H1 (cell line): Measurements from ENCODE around the gene EPHB1. TPM values are rescaled to one million over a fixed set of nuclear protein-coding genes. Genes with fewer than 3 reads are reported as not detected.

ENCODE experiments used
- CTCF ChIA-PET: fragments of 300-600 bp; sonication (Branson Sonifier 250); formaldehyde crosslinking; loops from one replicate; lab custom pipeline; 2021; ENCODE audit not compliant: partially characterized antibody; lab: Charles Lee
- POLR2A ChIA-PET: fragments of 300-600 bp; sonication (Branson Sonifier 250); formaldehyde crosslinking; loops from one replicate; lab custom pipeline; 2021; ENCODE audit warnings: inconsistent platforms; ENCODE audit not compliant: partially characterized antibody; lab: Charles Lee
- DNase-seq, 2 experiments: peaks; one replicate each; pipeline versions ENCODE4 v3.0.0 to v3.0.0-alpha.2; 2010 to 2022; ENCODE audit warnings: low spot score in 2 of 2, low read depth in 1 of 2, mixed read lengths in 1 of 2
- FAIRE-seq: peaks from 2 replicates; lab custom pipeline; 2011; peaks lifted over from hg19 to GRCh38; lab: Jason Lieb, UNC
- H2AFZ ChIP-seq: 2 replicates; pipeline ENCODE4 v1.8.1; 2012; ENCODE audit warnings: low read length, inconsistent platforms
- H2AK5ac ChIP-seq: 2 replicates; pipeline ENCODE4 v1.6.1; 2013; ENCODE audit warnings: low read depth, low read length
- H2BK120ac ChIP-seq: replicated peaks from 2 replicates; pipeline ENCODE3; 2013; ENCODE audit warnings: low read depth, low read length, inconsistent platforms
- H2BK12ac ChIP-seq: 2 replicates; pipeline ENCODE4 v1.6.1; 2013; ENCODE audit warnings: low read depth, low read length
- H2BK15ac ChIP-seq: 2 replicates; pipeline ENCODE4 v1.6.1; 2013; ENCODE audit warnings: low read length
- H2BK20ac ChIP-seq: 2 replicates; pipeline ENCODE4 v1.6.1; 2013; ENCODE audit warnings: low read length
- H2BK5ac ChIP-seq: 2 replicates; pipeline ENCODE4 v1.6.1; 2013; ENCODE audit warnings: low read depth, low read length
- H3K14ac ChIP-seq: 2 replicates; pipeline ENCODE4 v1.6.1; 2013; ENCODE audit warnings: inconsistent platforms; ENCODE audit not compliant: insufficient read length
- H3K18ac ChIP-seq: 2 replicates; pipeline ENCODE4 v1.6.1; 2013; ENCODE audit warnings: low read length; ENCODE audit errors: extremely low read depth
- H3K23ac ChIP-seq: 2 replicates; pipeline ENCODE4 v1.6.1; 2013; ENCODE audit warnings: inconsistent platforms; ENCODE audit not compliant: insufficient read length
- H3K23me2 ChIP-seq: 2 replicates; pipeline ENCODE4 v1.6.1; 2013; ENCODE audit warnings: low read depth, low read length
- H3K27ac ChIP-seq: 2 replicates; pipeline ENCODE4 v1.6.1; 2011; ENCODE audit warnings: low read depth, low read length, inconsistent platforms
- H3K27me3 ChIP-seq, 4 experiments: replicated peaks in 1 of 4; 1 replicate in 1 of 4; 2 replicates in 3 of 4; pipeline versions ENCODE4 v1.6.1 to v1.8.1; 2011 to 2013; ENCODE audit warnings: low read length in 3 of 4, mild to moderate bottlenecking in 3 of 4, inconsistent platforms in 2 of 4, mixed read lengths in 2 of 4, moderate library complexity in 1 of 4; ENCODE audit not compliant: control insufficient read depth in 3 of 4, insufficient read depth in 3 of 4; ENCODE audit errors: extremely low read depth in 1 of 4
- H3K36me3 ChIP-seq, 4 experiments: 2 replicates each; pipeline versions ENCODE4 v1.6.1 to v1.8.1; 2011 to 2013; ENCODE audit warnings: mild to moderate bottlenecking in 4 of 4, low read length in 3 of 4, moderate library complexity in 2 of 4, control low read depth in 1 of 4, inconsistent platforms in 1 of 4; ENCODE audit not compliant: insufficient read depth in 4 of 4, control insufficient read depth in 2 of 4
- H3K4ac ChIP-seq: replicated peaks from 2 replicates; pipeline ENCODE3; 2013; ENCODE audit warnings: low read length, low read depth, mixed read lengths, inconsistent platforms; ENCODE audit not compliant: insufficient read length
- H3K4me1 ChIP-seq, 4 experiments: replicated peaks in 1 of 4; 1 replicate in 1 of 4; 2 replicates in 3 of 4; pipeline versions ENCODE4 v1.6.1 to v1.8.1; 2011 to 2013; ENCODE audit warnings: low read length in 3 of 4, inconsistent platforms in 2 of 4, mixed read lengths in 1 of 4; ENCODE audit not compliant: insufficient read depth in 4 of 4, control insufficient read depth in 3 of 4
- H3K4me2 ChIP-seq, 2 experiments: 2 replicates each; pipeline versions ENCODE4 v1.6.1 to v1.8.1; 2011 to 2013; ENCODE audit warnings: low read depth in 2 of 2, low read length in 2 of 2, control low read depth in 1 of 2, inconsistent platforms in 1 of 2, mild to moderate bottlenecking in 1 of 2; ENCODE audit not compliant: insufficient read depth in 1 of 2
- H3K4me3 ChIP-seq, 4 experiments: fragments of 200-600, 300-600 bp in 1 of 4; sonication (generic), shearing (Covaris generic), sonication (Bioruptor Twin) in 1 of 4; 2 replicates each; pipeline versions ENCODE4 v1.5.1 to v1.8.1; 2011 to 2016; ENCODE audit warnings: low read length in 4 of 4, low read depth in 3 of 4, control low read depth in 2 of 4, inconsistent platforms in 2 of 4, mild to moderate bottlenecking in 2 of 4, mixed read lengths in 1 of 4, moderate library complexity in 1 of 4; ENCODE audit not compliant: insufficient read depth in 2 of 4; ENCODE audit errors: extremely low read depth in 1 of 4
- H3K56ac ChIP-seq: replicated peaks from 2 replicates; pipeline ENCODE3; 2013; ENCODE audit warnings: low read depth, mild to moderate bottlenecking, mixed read lengths, low read length, inconsistent platforms; ENCODE audit not compliant: insufficient read length
- H3K79me1 ChIP-seq: 2 replicates; pipeline ENCODE4 v1.6.1; 2013; ENCODE audit warnings: low read depth, low read length, control low read depth
- H3K79me2 ChIP-seq, 2 experiments: 2 replicates each; pipeline versions ENCODE4 v1.6.1 to v1.8.1; 2012 to 2013; ENCODE audit warnings: low read length in 2 of 2, mild to moderate bottlenecking in 2 of 2, inconsistent platforms in 1 of 2; ENCODE audit not compliant: insufficient read depth in 2 of 2, control insufficient read depth in 1 of 2
- H3K9ac ChIP-seq, 4 experiments: replicated peaks in 1 of 4; 1 replicate in 1 of 4; 2 replicates in 3 of 4; pipeline versions ENCODE4 v1.6.1 to v1.8.1; 2011 to 2013; ENCODE audit warnings: low read depth in 3 of 4, low read length in 3 of 4, control low read depth in 2 of 4, mild to moderate bottlenecking in 2 of 4, moderate library complexity in 2 of 4, inconsistent platforms in 1 of 4; ENCODE audit errors: extremely low read depth in 1 of 4
- H3K9me3 ChIP-seq, 2 experiments: 2 replicates each; pipeline versions ENCODE4 v1.6.1 to v1.8.1; 2012 to 2013; ENCODE audit warnings: mild to moderate bottlenecking in 2 of 2, moderate library complexity in 2 of 2, control low read depth in 1 of 2, inconsistent platforms in 1 of 2, low read depth in 1 of 2, low read length in 1 of 2, mixed read lengths in 1 of 2; ENCODE audit not compliant: insufficient read depth in 2 of 2
- H4K20me1 ChIP-seq, 2 experiments: replicated peaks in 1 of 2; 2 replicates each; pipeline versions ENCODE3 to v1.8.1; 2011 to 2013; ENCODE audit warnings: inconsistent platforms in 2 of 2, low read length in 2 of 2, mild to moderate bottlenecking in 1 of 2; ENCODE audit not compliant: insufficient read depth in 2 of 2, control insufficient read depth in 1 of 2
- H4K5ac ChIP-seq: 2 replicates; pipeline ENCODE4 v1.6.1; 2013; ENCODE audit warnings: low read length, low read depth, mixed read lengths, inconsistent platforms; ENCODE audit not compliant: insufficient read length
- H4K8ac ChIP-seq: 2 replicates; pipeline ENCODE4 v1.8.0; 2013; ENCODE audit warnings: mild to moderate bottlenecking, moderate library complexity, low read length, inconsistent platforms; ENCODE audit not compliant: insufficient read depth; ENCODE audit errors: extremely low read depth
- H4K91ac ChIP-seq: replicated peaks from 2 replicates; pipeline ENCODE3; 2013; ENCODE audit warnings: low read length, mixed read lengths, inconsistent platforms; ENCODE audit not compliant: insufficient read length
- BCL11A ChIP-seq, 2 experiments: IDR thresholded peaks; one replicate each; pipeline ENCODE4 v1.6.1; 2011; ENCODE audit warnings: low read depth in 2 of 2, low read length in 2 of 2, mild to moderate bottlenecking in 2 of 2
- CHD1 ChIP-seq: IDR thresholded peaks from 2 replicates; pipeline ENCODE4 v1.6.1; 2012; ENCODE audit warnings: low read depth, low read length, improper control_type of control experiment
- EGR1 ChIP-seq: IDR thresholded peaks from 2 replicates; pipeline ENCODE4 v1.6.1; 2011; ENCODE audit warnings: low read depth, low read length, borderline replicate concordance
- EP300 ChIP-seq, 2 experiments: IDR thresholded peaks; 1 replicate in 1 of 2; 2 replicates in 1 of 2; pipeline ENCODE4 v1.6.1; 2011 to 2012; ENCODE audit warnings: low read depth in 2 of 2, low read length in 2 of 2, mild to moderate bottlenecking in 2 of 2, borderline replicate concordance in 1 of 2, inconsistent platforms in 1 of 2, moderate library complexity in 1 of 2
- SIRT6 ChIP-seq: IDR thresholded peaks from one replicate; pipeline ENCODE4 v1.7.1; 2012; ENCODE audit warnings: low read length, inconsistent platforms
- YY1 ChIP-seq: IDR thresholded peaks from 2 replicates; pipeline ENCODE4 v1.6.1; 2011; ENCODE audit warnings: low read depth, mild to moderate bottlenecking, low read length
- WGBS, 2 experiments: shearing (Covaris generic) in 1 of 2; methylation state at CpG; one replicate each; pipeline versions ENCODE4 v1.1.6 to v1.1.7; 2013 to 2015; ENCODE audit warnings: low lambda C conversion rate in 2 of 2, mixed read lengths in 2 of 2, inconsistent platforms in 1 of 2, low coverage in 1 of 2, missing lambda C conversion rate in 1 of 2; ENCODE audit not compliant: insufficient replicate concordance in 2 of 2, insufficient coverage in 1 of 2, insufficient read length in 1 of 2; ENCODE audit errors: extremely low coverage in 1 of 2, missing lambda C conversion rate in 1 of 2; 5-methylcytosine and 5-hydroxymethylcytosine counted together
- polyA plus RNA-seq, 7 experiments: library from polyadenylated mRNA; depleted of rRNA in 3 of 7; stranded (reverse) in 5 of 7; unstranded in 2 of 7; fragments of >200 nt in 5 of 7; fragments of 200-250 nt in 2 of 7; gene quantifications; 1 replicate in 5 of 7; 2 replicates in 1 of 7; 4 replicates in 1 of 7; pipeline versions ENCODE4 v1.2.1 to v1.2.3, GENCODE V29; 2011 to 2013; ENCODE audit warnings: missing spikeins in 2 of 7, mixed read lengths in 2 of 7
- total RNA-seq: library from RNA; stranded (reverse); fragmentation: NEBNext Ultra II Directional; extraction: Animal tissue kit (Norgen Biotek cat#: 25700); gene quantifications from 2 replicates; pipeline ENCODE4 v1.2.1, GENCODE V29; 2021
- TF ChIP-seq, protein P1 (sequence below): IDR thresholded peaks from 2 replicates; pipeline ENCODE4 v1.6.1; 2012; ENCODE audit warnings: inconsistent platforms

The EPHB1 gene
- total and polyA plus RNA-seq, 2 of the 8 experiments (the other 6 are each of a cell fraction or from before 2014, with no cell fraction given): 3.5 to 5.9 TPM

DNA sequence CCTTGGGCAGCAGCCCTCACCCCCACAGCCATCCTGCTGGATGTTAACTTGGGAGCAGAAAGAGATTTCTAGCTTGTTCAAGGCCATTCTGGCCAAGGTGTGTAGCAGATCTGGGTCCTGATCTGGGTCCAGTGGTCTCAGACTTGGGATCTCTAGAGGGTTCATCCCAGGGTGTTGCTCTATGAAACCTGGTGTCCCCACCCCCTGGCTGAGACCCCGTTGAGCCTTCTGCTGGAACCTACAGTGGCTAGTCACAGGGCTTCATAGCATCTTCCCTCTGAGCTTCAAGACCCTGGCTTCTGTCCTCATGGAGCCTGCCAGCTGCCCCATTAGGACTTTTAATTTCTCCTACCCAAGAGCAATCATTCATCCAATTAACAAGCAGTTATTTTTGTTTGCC is 64.3 kb downstream of the EPHB1 start:
- no peak overlapping the region for H2BK20ac ChIP-seq
- H3K23me2 ChIP-seq: no peaks in the 10 kb centered on the region; the same call in 1 of the 2 replicates
- H3K79me2 ChIP-seq: no peaks in the 10 kb centered on the region
- H3K23ac ChIP-seq: no peak overlapping the region
- no peaks in the 10 kb centered on the region for H3K36me3 ChIP-seq
- no peak overlapping the region for H3K18ac ChIP-seq
- ChIA-PET CTCF (interaction anchor here (0.9 kb wide), 1 partner anchor 21 kb away, joined by 4 read pairs; no protein-coding TSS in a partner anchor), POLR2A (interaction anchor here (0.6 kb wide), 1 partner anchor 126 kb away, joined by 3 read pairs; no protein-coding TSS in a partner anchor)
- H3K4me3 ChIP-seq: no peak overlapping the region
- no peak overlapping the region for H4K91ac ChIP-seq
- DNase-seq (no peak), FAIRE-seq (no peak)
- no peak overlapping the region for H4K8ac ChIP-seq
- no peak overlapping the region for H3K9ac ChIP-seq
- H2AFZ ChIP-seq: no peak overlapping the region
- H2BK12ac ChIP-seq: no peak overlapping the region
- H3K79me1 ChIP-seq: no peaks in the 10 kb centered on the region
- H3K27ac ChIP-seq: no peak overlapping the region
- no peak overlapping the region for H2AK5ac ChIP-seq
- H4K5ac ChIP-seq: no peak overlapping the region
- no peak overlapping the region for H2BK5ac ChIP-seq
- H3K14ac ChIP-seq: no peak overlapping the region
- H3K4me2 ChIP-seq: no peak overlapping the region
- peaks cover 0 to 3% (median under 1%) of the 10 kb centered on the region in 4 experiments; a peak in 3 of 7 replicates for H3K4me1 ChIP-seq
- no peak overlapping the region for H3K4ac ChIP-seq
- no peaks in the 10 kb centered on the region for H4K20me1 ChIP-seq
- H2BK15ac ChIP-seq: no peak overlapping the region
- H3K9me3 ChIP-seq: no peaks in the 10 kb centered on the region
- H3K56ac ChIP-seq: no peak overlapping the region
- no peak for TF ChIP-seq BCL11A (IDR thresholded peaks at IDR 0.05; ENCODE audit: low read depth in 2 of 2, low read length in 2 of 2)
- no peak for TF ChIP-seq CHD1
- no peak for TF ChIP-seq EP300 (IDR thresholded peaks at IDR 0.05; ENCODE audit: borderline replicate concordance in 1 of 2, low read depth in 2 of 2, low read length in 2 of 2)
- TF ChIP-seq, protein P1, sequence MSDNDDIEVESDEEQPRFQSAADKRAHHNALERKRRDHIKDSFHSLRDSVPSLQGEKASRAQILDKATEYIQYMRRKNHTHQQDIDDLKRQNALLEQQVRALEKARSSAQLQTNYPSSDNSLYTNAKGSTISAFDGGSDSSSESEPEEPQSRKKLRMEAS: no peak
- no peak for TF ChIP-seq YY1
- no peak for TF ChIP-seq SIRT6
- no peak for TF ChIP-seq EGR1
- 47% methylated on average over 1 of the region's 1 CpG; no CpG with 5 or more reads in 1 of the 2 experiments for WGBS, 2 experiments
- H2BK120ac ChIP-seq: no peak overlapping the region
- H3K27me3 ChIP-seq: peaks cover 0 to 2% (median 0%) of the 10 kb centered on the region in 4 experiments; a peak in 1 of 7 replicates
